Iris pigment epithelial cell (primary cell): ENCODE measurements around the gene CCR4.
"Not testable (repeated sequence)": the region's sequence is repeated elsewhere in the genome, so short reads cannot be mapped to it uniquely, and the experiment has no call there.

ENCODE experiments used
- DNase-seq: peaks from one replicate; pipeline ENCODE4 v3.0.0-alpha.2; 2011; ENCODE audit warnings: low read depth

The CCR4 gene

GRCh38 chr3:32952369-32953077 is 1.1 kb downstream of the CCR4 start:
- DNase-seq = no peak

- no peak for DNase-seq
Observed at GRCh38 chr3:32954506-32954905, 3.1 kb downstream of the CCR4 start.

- peak; percentile 17 for DNase-seq
Observed at GRCh38 chr3:32956750-32957570, 5.5 kb downstream of the CCR4 start.

- no peak for DNase-seq
Observed at GRCh38 chr3:32958509-32958908, 7.1 kb downstream of the CCR4 start.

GRCh38 chr3:32959371-32959770 is 7.9 kb downstream of the CCR4 start:
- DNase-seq = no peak

- DNase-seq = no peak
Observed at GRCh38 chr3:32960404-32961170, 9.1 kb downstream of the CCR4 start.

- no peak for DNase-seq
Observed at GRCh38 chr3:32961189-32961715, 9.8 kb downstream of the CCR4 start.

GRCh38 chr3:32963871-32964270 is 12.4 kb downstream of the CCR4 start:
- DNase-seq = no peak

- DNase-seq = not testable (repeated sequence)
Observed at GRCh38 chr3:32964781-32965180, 13.3 kb downstream of the CCR4 start.

- not testable (repeated sequence) for DNase-seq
Observed at GRCh38 chr3:32965617-32966213, 14.3 kb downstream of the CCR4 start.

- not testable (repeated sequence) for DNase-seq
Observed at GRCh38 chr3:32966627-32967026, 15.2 kb downstream of the CCR4 start.

GRCh38 chr3:32968166-32968919 is 16.9 kb downstream of the CCR4 start:
- DNase-seq = no peak

GRCh38 chr3:32968920-32969389 is 17.5 kb downstream of the CCR4 start:
- no peak for DNase-seq

- DNase-seq = peak; percentile 42
Observed at GRCh38 chr3:32969656-32970055, 18.2 kb downstream of the CCR4 start.

GRCh38 chr3:32971291-32971690 is 19.8 kb downstream of the CCR4 start:
- DNase-seq = not testable (repeated sequence)

GRCh38 chr3:32972482-32973146 is 21.2 kb downstream of the CCR4 start:
- no peak for DNase-seq

GRCh38 chr3:32973982-32974381 is 22.5 kb downstream of the CCR4 start:
- DNase-seq = peak; percentile 85

GRCh38 chr3:32975891-32976595 is 24.6 kb downstream of the CCR4 start:
- no peak for DNase-seq

GRCh38 chr3:32977861-32978260 is 26.4 kb downstream of the CCR4 start:
- DNase-seq = no peak

GRCh38 chr3:32978331-32978730 is 26.9 kb downstream of the CCR4 start:
- no peak for DNase-seq
